ENCODE measurements around the gene PWP2. TPM values are rescaled to one million over a fixed set of nuclear protein-coding genes. Genes with fewer than 3 reads are reported as not detected.
"Not testable (repeated sequence)": the region's sequence is repeated elsewhere in the genome, so short reads cannot be mapped to it uniquely, and the experiment has no call there.

The PWP2 gene
- total RNA-seq, 1 experiment from 2014 or later: 6.0 TPM

DNA sequence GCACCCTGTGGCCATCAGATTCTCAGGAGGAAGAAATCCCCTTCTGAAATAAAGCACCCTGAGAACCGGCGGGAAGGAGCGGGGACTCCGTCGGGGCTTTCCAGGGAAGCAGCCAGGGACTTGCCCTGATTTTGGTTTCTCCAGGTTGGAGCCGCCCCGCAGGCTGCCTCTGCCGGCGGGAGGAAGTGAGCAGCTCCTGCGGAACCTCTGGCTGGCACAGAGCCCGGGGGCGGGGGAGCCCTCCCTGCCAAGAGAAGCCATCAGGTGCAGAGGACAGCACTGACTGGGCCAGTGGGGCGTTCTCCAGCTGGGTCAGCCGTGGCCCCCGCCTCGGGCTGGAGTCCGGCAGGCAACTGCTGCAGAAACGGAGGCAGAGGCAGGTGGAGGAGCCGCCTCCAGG lies 65.5 kb downstream of the PWP2 start:
- H3K4me3 Mint-ChIP-seq; H4K91ac ChIP-seq (ENCODE audit: insufficient read length, low read depth, low read length); H3K18ac ChIP-seq (ENCODE audit: insufficient read length, low read depth, low read length); H3K79me1 ChIP-seq (ENCODE audit: insufficient read depth, low read depth, low read length, poor library complexity, severe bottlenecking); H3K4me2 ChIP-seq (ENCODE audit: insufficient read depth, insufficient read length, low read length); H3K27me3 ChIP-seq (ENCODE audit: insufficient read depth, low read length); H2BK12ac ChIP-seq (ENCODE audit: insufficient read length, low read depth, low read length); H2AFZ ChIP-seq (ENCODE audit: low read length); H3K79me2 ChIP-seq (ENCODE audit: insufficient read depth, low read length); H3K27ac ChIP-seq (ENCODE audit: insufficient read length, low read depth, low read length); H4K5ac ChIP-seq (ENCODE audit: insufficient read length, low read depth, low read length); H2BK15ac ChIP-seq (ENCODE audit: low read depth, low read length); H3K14ac ChIP-seq (ENCODE audit: insufficient read depth, low read length); H3K4me1 Mint-ChIP-seq; H3K4ac ChIP-seq (ENCODE audit: low read depth, low read length); H3K23me2 ChIP-seq (ENCODE audit: insufficient read length, low read depth, low read length, poor library complexity, severe bottlenecking); H3K27ac Mint-ChIP-seq; H2AK5ac ChIP-seq (ENCODE audit: insufficient read length, low read length); H3K36me3 Mint-ChIP-seq (ENCODE audit: insufficient read depth in 1 of 3, low read depth in 3 of 3); H3K9me3 Mint-ChIP-seq; H3T11ph ChIP-seq (ENCODE audit: low read length); H3K4me1 ChIP-seq (ENCODE audit: insufficient read depth, low read length); H3K9ac ChIP-seq (ENCODE audit: extremely low read depth, insufficient read length, low read length); H3K23ac ChIP-seq (ENCODE audit: insufficient read length, low read depth, low read length); H2BK120ac ChIP-seq (ENCODE audit: low read depth, low read length, poor library complexity, severe bottlenecking); DNase-seq; H3K56ac ChIP-seq (ENCODE audit: insufficient read length, low read depth, low read length); H4K20me1 ChIP-seq (ENCODE audit: control insufficient read depth, insufficient read depth, insufficient read length); H3K27me3 Mint-ChIP-seq (ENCODE audit: low read depth); H4K8ac ChIP-seq (replicated peaks; ENCODE audit: insufficient read length, low read depth, low read length); H3K9me3 ChIP-seq (ENCODE audit: control insufficient read depth, low read depth, low read length); H2BK20ac ChIP-seq (ENCODE audit: low read depth, low read length, poor library complexity, severe bottlenecking); H2BK5ac ChIP-seq (ENCODE audit: insufficient read length, low read length): not testable (repeated sequence)
- no CpG with 5 or more reads among the region's 19 CpGs for WGBS (ENCODE audit: extremely low coverage, insufficient read length, low lambda C conversion rate)

DNA sequence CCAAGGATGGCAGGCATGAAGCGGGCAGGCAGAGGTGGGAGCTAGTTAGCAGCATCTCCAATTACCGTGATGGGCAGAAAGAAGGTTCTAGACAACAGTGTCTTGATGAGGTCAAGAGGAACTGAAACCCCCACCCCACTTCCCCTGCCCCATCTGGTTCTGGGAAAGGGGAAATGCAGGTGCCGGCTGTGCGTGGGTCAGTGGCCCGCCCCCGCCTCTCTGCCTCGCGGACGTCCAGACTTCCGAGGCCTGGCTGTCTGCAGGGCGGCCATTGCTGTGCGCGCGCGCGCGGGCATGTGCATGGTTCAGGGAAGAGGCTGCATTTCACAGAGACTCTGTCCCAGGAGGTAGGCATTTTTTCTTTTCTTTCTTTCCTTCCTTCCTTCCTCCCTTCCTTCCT lies 68.0 kb downstream of the PWP2 start:
- H2BK15ac ChIP-seq (ENCODE audit: low read depth, low read length); H2BK20ac ChIP-seq (ENCODE audit: low read depth, low read length, poor library complexity, severe bottlenecking); H3K79me1 ChIP-seq (ENCODE audit: insufficient read depth, low read depth, low read length, poor library complexity, severe bottlenecking); H4K20me1 ChIP-seq (ENCODE audit: control insufficient read depth, insufficient read depth, insufficient read length); H3K9me3 ChIP-seq (ENCODE audit: control insufficient read depth, low read depth, low read length); H3K4me3 Mint-ChIP-seq; H3K9ac ChIP-seq (ENCODE audit: extremely low read depth, insufficient read length, low read length); DNase-seq; H3K27me3 Mint-ChIP-seq (ENCODE audit: low read depth); H3K9me3 Mint-ChIP-seq; H3K27ac Mint-ChIP-seq; H4K91ac ChIP-seq (ENCODE audit: insufficient read length, low read depth, low read length); H3K27me3 ChIP-seq (ENCODE audit: insufficient read depth, low read length); H3K56ac ChIP-seq (ENCODE audit: insufficient read length, low read depth, low read length); H2BK12ac ChIP-seq (ENCODE audit: insufficient read length, low read depth, low read length); H3K79me2 ChIP-seq (ENCODE audit: insufficient read depth, low read length); H3K4me1 ChIP-seq (ENCODE audit: insufficient read depth, low read length); H4K8ac ChIP-seq (replicated peaks; ENCODE audit: insufficient read length, low read depth, low read length); H3K18ac ChIP-seq (ENCODE audit: insufficient read length, low read depth, low read length); H3T11ph ChIP-seq (ENCODE audit: low read length); H2AFZ ChIP-seq (ENCODE audit: low read length); H3K27ac ChIP-seq (ENCODE audit: insufficient read length, low read depth, low read length); H2BK5ac ChIP-seq (ENCODE audit: insufficient read length, low read length); H3K23me2 ChIP-seq (ENCODE audit: insufficient read length, low read depth, low read length, poor library complexity, severe bottlenecking); H3K4me2 ChIP-seq (ENCODE audit: insufficient read depth, insufficient read length, low read length); H3K23ac ChIP-seq (ENCODE audit: insufficient read length, low read depth, low read length); H2AK5ac ChIP-seq (ENCODE audit: insufficient read length, low read length); H3K4ac ChIP-seq (ENCODE audit: low read depth, low read length); H3K36me3 Mint-ChIP-seq (ENCODE audit: insufficient read depth in 1 of 3, low read depth in 3 of 3); H3K4me1 Mint-ChIP-seq; H2BK120ac ChIP-seq (ENCODE audit: low read depth, low read length, poor library complexity, severe bottlenecking); H4K5ac ChIP-seq (ENCODE audit: insufficient read length, low read depth, low read length); H3K14ac ChIP-seq (ENCODE audit: insufficient read depth, low read length): not testable (repeated sequence)
- no CpG with 5 or more reads among the region's 17 CpGs for WGBS (ENCODE audit: extremely low coverage, insufficient read length, low lambda C conversion rate)

Data from H9 (cell line).